Neural progenitor cell (in vitro differentiated cells): ENCODE data around the gene DACH1. TPM values are rescaled to one million over a fixed set of nuclear protein-coding genes. Genes with fewer than 3 reads are reported as not detected.
A peak's percentile ranks its signal among the peaks of the same experiment; 100 is the strongest.

Source experiments
- DNase-seq: peaks from one replicate; pipeline ENCODE4 v3.0.0-alpha.2; 2016; ENCODE audit warnings: low spot score
- H2AFZ ChIP-seq: fragments of 200-600 bp; sonication (generic); replicated peaks from 2 replicates; pipeline ENCODE4 v1.6.1; 2016; ENCODE audit warnings: antibody characterized with exemption
- H3F3A ChIP-seq: fragments of 200-600 bp; sonication (generic); 2 replicates; pipeline ENCODE4 v1.6.1; 2016; ENCODE audit warnings: antibody characterized with exemption, low read depth
- H3K27ac ChIP-seq: fragments of 200-600 bp; sonication (generic); 2 replicates; pipeline ENCODE4 v1.5.1; 2016; ENCODE audit warnings: mild to moderate bottlenecking
- H3K27me3 ChIP-seq: fragments of 200-600 bp; sonication (generic); 2 replicates; pipeline ENCODE4 v1.6.1; 2016; ENCODE audit warnings: mild to moderate bottlenecking, moderate library complexity
- H3K36me3 ChIP-seq: fragments of 200-600 bp; sonication (generic); 2 replicates; pipeline ENCODE4 v1.5.1; 2016
- H3K4me1 ChIP-seq: fragments of 200-600 bp; sonication (generic); 2 replicates; pipeline ENCODE4 v1.6.1; 2016; ENCODE audit warnings: mixed run types
- H3K4me2 ChIP-seq: fragments of 200-600 bp; sonication (generic); 2 replicates; pipeline ENCODE4 v1.6.1; 2016
- H3K4me3 ChIP-seq: fragments of 200-600 bp; sonication (generic); 2 replicates; pipeline ENCODE4 v1.5.1; 2016
- H3K79me2 ChIP-seq: fragments of 200-600 bp; sonication (generic); 2 replicates; pipeline ENCODE4 v1.6.1; 2016; ENCODE audit warnings: low read depth
- H3K9ac ChIP-seq: fragments of 200-600 bp; sonication (generic); 2 replicates; pipeline ENCODE4 v1.6.1; 2016
- H3K9me3 ChIP-seq: fragments of 200-600 bp; sonication (generic); 2 replicates; pipeline ENCODE4 v1.5.1; 2016; ENCODE audit warnings: low read depth
- H4K20me1 ChIP-seq: fragments of 200-600 bp; sonication (generic); 2 replicates; pipeline ENCODE4 v1.6.1; 2016; ENCODE audit warnings: low read depth
- H3K27ac Mint-ChIP-seq: 3 replicates; pipeline ENCODE4 v1.8.0; 2021; ENCODE audit warnings: mixed read lengths
- H3K27me3 Mint-ChIP-seq: 2 replicates; pipeline ENCODE4 v1.8.0; 2022; ENCODE audit warnings: low read depth, mild to moderate bottlenecking, inconsistent platforms, moderate library complexity, mixed read lengths; ENCODE audit not compliant: insufficient read depth
- H3K36me3 Mint-ChIP-seq: 3 replicates; pipeline ENCODE4 v1.8.0; 2021; ENCODE audit warnings: mixed read lengths
- H3K4me1 Mint-ChIP-seq: 3 replicates; pipeline ENCODE4 v1.8.0; 2021; ENCODE audit warnings: mixed read lengths
- H3K4me3 Mint-ChIP-seq: 3 replicates; pipeline ENCODE4 v1.8.0; 2021; ENCODE audit warnings: mild to moderate bottlenecking, moderate library complexity, mixed read lengths
- H3K9me3 Mint-ChIP-seq: 3 replicates; pipeline ENCODE4 v1.8.0; 2020; ENCODE audit warnings: mixed read lengths
- EZH2 ChIP-seq: fragments of 200-600 bp; sonication (generic); IDR thresholded peaks from 2 replicates; pipeline ENCODE4 v1.6.1; 2017; ENCODE audit warnings: antibody characterized with exemption, mild to moderate bottlenecking, moderate library complexity
- EZH2phosphoT487 ChIP-seq: fragments of 200-600 bp; sonication (generic); IDR thresholded peaks from 2 replicates; pipeline ENCODE4 v1.6.1; 2017; ENCODE audit warnings: antibody characterized with exemption
- total RNA-seq: library from RNA; depleted of rRNA; stranded (reverse); fragments of >200 nt; gene quantifications from 2 replicates; pipeline ENCODE4 v1.2.3, GENCODE V29; 2015; ENCODE audit warnings: low replicate concordance
- TF ChIP-seq, protein P1 (sequence below): fragments of 200-600 bp; sonication (generic); IDR thresholded peaks from 2 replicates; pipeline ENCODE4 v1.5.1; 2017; ENCODE audit warnings: antibody characterized with exemption, mild to moderate bottlenecking

Gene DACH1
- total RNA-seq, 1 donor from 2014 or later: 27.6 TPM

DNA sequence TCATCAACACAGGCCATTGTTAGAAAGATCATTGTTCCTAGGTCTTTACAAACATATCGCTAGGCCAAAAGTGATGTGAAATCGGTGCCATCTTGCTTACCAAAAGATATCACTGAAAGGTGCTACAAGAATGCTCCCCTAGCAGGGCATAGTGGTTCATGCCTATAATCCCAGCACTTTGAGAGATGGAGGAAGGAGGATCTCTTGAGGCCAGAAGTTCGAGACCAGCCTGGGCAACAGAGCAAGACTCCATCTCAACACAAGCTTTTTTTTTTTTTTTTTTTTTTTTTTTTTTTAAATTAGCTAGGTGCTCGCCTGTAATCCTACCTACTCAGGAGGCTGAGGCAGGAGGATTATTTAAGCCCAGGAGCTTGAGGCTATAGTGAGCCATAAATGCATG lies 92.1 kb downstream of the DACH1 start:
- no peak overlapping the region for H3K27ac Mint-ChIP-seq
- Histone ChIP-seq H3K27ac (no peak overlapping the region), H3K9ac (no peak overlapping the region), H3K4me1 (peaks cover 18% of the 10 kb centered on the region), H3K9me3 (no peaks in the 10 kb centered on the region), H3K36me3 (no peaks in the 10 kb centered on the region), H3K27me3 (no peaks in the 10 kb centered on the region), H3F3A (no peaks in the 10 kb centered on the region), H3K79me2 (no peaks in the 10 kb centered on the region), H4K20me1 (no peaks in the 10 kb centered on the region), H2AFZ (no peak overlapping the region), H3K4me3 (no peak overlapping the region), H3K4me2 (no peak overlapping the region)
- no peak for DNase-seq
- peaks cover 29% of the 10 kb centered on the region for H3K4me1 Mint-ChIP-seq
- no peak overlapping the region for H3K4me3 Mint-ChIP-seq
- H3K9me3 Mint-ChIP-seq: no peaks in the 10 kb centered on the region
- TF ChIP-seq EZH2phosphoT487: no peak
- no peak for TF ChIP-seq EZH2
- TF ChIP-seq, protein P1, sequence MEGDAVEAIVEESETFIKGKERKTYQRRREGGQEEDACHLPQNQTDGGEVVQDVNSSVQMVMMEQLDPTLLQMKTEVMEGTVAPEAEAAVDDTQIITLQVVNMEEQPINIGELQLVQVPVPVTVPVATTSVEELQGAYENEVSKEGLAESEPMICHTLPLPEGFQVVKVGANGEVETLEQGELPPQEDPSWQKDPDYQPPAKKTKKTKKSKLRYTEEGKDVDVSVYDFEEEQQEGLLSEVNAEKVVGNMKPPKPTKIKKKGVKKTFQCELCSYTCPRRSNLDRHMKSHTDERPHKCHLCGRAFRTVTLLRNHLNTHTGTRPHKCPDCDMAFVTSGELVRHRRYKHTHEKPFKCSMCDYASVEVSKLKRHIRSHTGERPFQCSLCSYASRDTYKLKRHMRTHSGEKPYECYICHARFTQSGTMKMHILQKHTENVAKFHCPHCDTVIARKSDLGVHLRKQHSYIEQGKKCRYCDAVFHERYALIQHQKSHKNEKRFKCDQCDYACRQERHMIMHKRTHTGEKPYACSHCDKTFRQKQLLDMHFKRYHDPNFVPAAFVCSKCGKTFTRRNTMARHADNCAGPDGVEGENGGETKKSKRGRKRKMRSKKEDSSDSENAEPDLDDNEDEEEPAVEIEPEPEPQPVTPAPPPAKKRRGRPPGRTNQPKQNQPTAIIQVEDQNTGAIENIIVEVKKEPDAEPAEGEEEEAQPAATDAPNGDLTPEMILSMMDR: no peak
- peaks cover 2% of the 10 kb centered on the region for H3K27me3 Mint-ChIP-seq
- peaks cover 6% of the 10 kb centered on the region for H3K36me3 Mint-ChIP-seq

DNA sequence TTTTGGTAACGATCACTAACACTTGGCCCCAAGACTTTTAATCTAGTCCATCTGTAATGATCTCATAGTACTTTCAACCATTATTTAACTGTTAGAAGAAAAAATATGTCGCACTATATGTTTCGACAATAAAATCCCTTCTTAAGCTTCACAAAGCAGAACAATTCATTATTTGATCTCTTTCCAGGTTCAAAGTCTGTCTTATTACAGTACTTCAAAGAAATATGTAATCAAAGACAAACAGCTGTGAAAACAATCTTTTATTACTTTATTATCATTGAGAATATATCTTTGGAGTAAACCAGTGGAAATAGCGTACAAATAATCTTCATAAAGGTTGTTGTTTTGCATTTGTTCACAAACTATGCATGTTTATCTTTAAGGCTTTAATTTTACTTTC lies 93.5 kb downstream of the DACH1 start:
- H3K36me3 ChIP-seq: no peaks in the 10 kb centered on the region
- Mint-ChIP-seq H3K27ac (no peak overlapping the region), H3K9me3 (no peaks in the 10 kb centered on the region), H3K4me1 (peaks cover 29% of the 10 kb centered on the region), H3K4me3 (no peak overlapping the region), H3K36me3 (peaks cover 4% of the 10 kb centered on the region), H3K27me3 (peaks cover 2% of the 10 kb centered on the region)
- no peaks in the 10 kb centered on the region for H3K79me2 ChIP-seq
- H4K20me1 ChIP-seq: no peaks in the 10 kb centered on the region
- H3K4me2 ChIP-seq: no peak overlapping the region
- no peak overlapping the region for H2AFZ ChIP-seq
- H3F3A ChIP-seq: no peaks in the 10 kb centered on the region
- no peak overlapping the region for H3K4me3 ChIP-seq
- no peak overlapping the region for H3K9ac ChIP-seq
- TF ChIP-seq EZH2: no peak
- no peak for TF ChIP-seq EZH2phosphoT487
- TF ChIP-seq, protein P1: no peak
- H3K4me1 ChIP-seq: peaks cover 18% of the 10 kb centered on the region
- H3K9me3 ChIP-seq: no peaks in the 10 kb centered on the region
- no peaks in the 10 kb centered on the region for H3K27me3 ChIP-seq
- peak overlapping the region; percentile 9 for H3K27ac ChIP-seq
- no peak for DNase-seq

DNA sequence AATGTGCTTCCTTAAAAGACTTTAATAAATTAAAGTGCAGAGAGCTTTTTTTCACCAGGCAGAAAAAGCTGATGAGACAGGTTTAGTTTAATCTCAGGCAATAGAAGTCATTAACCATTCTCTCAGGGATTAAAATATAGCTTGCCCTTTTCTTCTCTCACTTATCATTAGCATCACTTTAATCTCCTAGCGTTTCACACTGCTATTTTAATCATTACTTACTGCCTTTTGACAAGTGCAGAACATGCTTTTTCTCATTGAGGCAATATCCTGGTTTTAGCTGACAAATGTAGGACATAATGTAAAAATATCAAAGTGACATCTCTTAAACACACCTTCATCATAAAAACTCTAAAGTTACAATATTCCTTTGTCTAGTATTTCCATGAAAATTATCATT lies 94.6 kb downstream of the DACH1 start:
- H2AFZ ChIP-seq: no peak overlapping the region
- H3F3A ChIP-seq: no peaks in the 10 kb centered on the region
- no peaks in the 10 kb centered on the region for H3K36me3 ChIP-seq
- no peaks in the 10 kb centered on the region for H3K79me2 ChIP-seq
- H3K27me3 Mint-ChIP-seq: peaks cover 2% of the 10 kb centered on the region
- no peak overlapping the region for H3K4me2 ChIP-seq
- H3K9ac ChIP-seq: no peak overlapping the region
- TF ChIP-seq, protein P1: no peak
- TF ChIP-seq EZH2: no peak
- TF ChIP-seq EZH2phosphoT487: no peak
- H3K36me3 Mint-ChIP-seq: peaks cover 4% of the 10 kb centered on the region
- H3K4me3 ChIP-seq: no peak overlapping the region
- peak overlapping the region; percentile 76 for H3K27ac Mint-ChIP-seq
- no peaks in the 10 kb centered on the region for H3K9me3 Mint-ChIP-seq
- no peak overlapping the region for H3K27ac ChIP-seq
- H3K4me1 Mint-ChIP-seq: peaks cover 29% of the 10 kb centered on the region
- H3K9me3 ChIP-seq: no peaks in the 10 kb centered on the region
- DNase-seq: no peak
- no peaks in the 10 kb centered on the region for H3K27me3 ChIP-seq
- H3K4me1 ChIP-seq: peaks cover 18% of the 10 kb centered on the region
- no peaks in the 10 kb centered on the region for H4K20me1 ChIP-seq
- no peak overlapping the region for H3K4me3 Mint-ChIP-seq
